UCSD-AML1 (cell line): ENCODE results near the gene SCG2.
A peak's percentile ranks its signal among the peaks of the same experiment; 100 is the strongest.

Source experiments
- DNase-seq: peaks from one replicate; lab custom pipeline; 2025; ENCODE audit not compliant: unreplicated experiment; lab: John Stamatoyannopoulos, UW

The SCG2 gene, protein sequence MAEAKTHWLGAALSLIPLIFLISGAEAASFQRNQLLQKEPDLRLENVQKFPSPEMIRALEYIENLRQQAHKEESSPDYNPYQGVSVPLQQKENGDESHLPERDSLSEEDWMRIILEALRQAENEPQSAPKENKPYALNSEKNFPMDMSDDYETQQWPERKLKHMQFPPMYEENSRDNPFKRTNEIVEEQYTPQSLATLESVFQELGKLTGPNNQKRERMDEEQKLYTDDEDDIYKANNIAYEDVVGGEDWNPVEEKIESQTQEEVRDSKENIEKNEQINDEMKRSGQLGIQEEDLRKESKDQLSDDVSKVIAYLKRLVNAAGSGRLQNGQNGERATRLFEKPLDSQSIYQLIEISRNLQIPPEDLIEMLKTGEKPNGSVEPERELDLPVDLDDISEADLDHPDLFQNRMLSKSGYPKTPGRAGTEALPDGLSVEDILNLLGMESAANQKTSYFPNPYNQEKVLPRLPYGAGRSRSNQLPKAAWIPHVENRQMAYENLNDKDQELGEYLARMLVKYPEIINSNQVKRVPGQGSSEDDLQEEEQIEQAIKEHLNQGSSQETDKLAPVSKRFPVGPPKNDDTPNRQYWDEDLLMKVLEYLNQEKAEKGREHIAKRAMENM

DNA sequence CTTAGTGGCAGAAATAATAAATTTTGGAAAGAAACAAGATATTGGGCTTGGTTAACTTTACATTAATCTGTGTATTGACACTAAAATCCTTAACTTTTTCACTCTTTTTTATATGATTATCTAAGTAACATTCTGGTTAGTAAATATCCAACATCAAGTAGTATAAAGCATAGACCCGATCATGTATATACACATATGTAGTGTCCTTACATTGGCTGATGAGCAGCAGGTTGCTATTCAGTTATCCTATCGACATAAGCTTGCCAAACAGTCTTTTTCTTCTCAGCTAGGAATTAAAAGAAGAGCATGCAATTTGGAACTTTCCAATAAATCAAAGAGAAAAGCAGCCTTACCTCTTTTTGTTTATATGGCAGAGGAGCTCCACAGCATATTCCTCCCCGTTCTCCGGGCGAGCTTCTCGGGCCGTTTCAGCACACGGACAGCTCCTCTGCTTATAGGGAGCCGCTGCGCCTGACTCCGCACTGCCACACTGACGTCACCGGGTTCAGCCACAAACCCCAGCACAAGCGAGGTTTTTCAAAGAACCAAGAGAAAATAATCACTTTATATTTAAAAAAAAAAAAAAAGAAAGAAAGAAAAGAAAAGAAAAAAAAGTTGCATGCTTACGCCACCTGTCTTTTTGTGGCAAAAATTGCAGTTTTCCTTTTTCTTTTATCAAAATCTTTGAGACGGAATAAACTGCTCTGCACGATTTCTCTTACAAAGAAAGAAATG lies at the start of gene SCG2:
TSS of gene SCG2 (minus strand) at position 430 of the 735 bp plus-strand sequence. CDS start 3,079 bp downstream, outside the sequence.
- DNase-seq: peak; percentile 43

DNA sequence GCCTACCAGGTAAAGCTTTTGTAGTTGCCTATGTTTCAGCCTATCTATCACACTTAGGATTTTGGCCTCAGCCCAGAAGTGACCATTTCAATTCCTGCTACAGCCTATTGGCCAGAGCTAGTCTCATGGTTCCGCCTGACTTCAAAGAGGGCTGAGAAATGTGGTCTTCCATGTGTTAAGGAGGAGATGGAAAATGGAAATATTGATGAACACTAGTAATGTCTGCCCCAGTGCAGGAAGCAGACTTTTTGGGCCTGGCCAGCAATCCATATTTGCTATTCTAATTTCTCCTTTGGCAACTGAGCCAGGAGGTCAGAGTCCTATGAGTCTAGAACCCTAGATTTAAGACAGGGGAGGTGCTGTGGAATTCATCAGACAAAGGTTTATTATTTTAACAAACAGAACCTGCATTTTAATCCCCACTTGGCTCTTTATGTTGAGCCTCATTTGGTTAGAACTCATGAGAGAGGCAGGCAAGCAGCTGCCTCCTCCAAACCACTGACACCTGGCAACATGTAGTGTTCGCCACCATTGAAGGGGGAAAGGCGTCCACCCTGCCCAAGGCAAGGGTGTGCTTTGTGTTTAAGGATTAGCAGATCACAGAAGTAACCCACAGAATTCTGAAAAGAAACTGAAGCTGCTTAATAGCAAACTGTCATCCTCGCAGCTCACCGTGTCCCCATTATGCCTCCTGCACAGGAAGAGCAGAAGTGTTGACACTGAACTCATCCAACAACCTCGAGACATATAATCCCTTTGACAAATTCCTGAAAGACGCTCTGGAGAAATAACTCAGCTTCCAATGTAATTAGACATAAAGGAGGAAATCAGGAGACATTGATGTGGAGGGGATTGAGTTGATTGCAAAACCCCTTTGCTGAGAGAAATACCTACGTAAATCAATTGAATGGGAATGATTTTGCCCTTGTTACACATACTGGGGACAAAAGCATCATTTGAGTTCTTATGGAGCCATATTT lies 47.7 kb upstream of the SCG2 start:
- DNase-seq: no peak

DNA sequence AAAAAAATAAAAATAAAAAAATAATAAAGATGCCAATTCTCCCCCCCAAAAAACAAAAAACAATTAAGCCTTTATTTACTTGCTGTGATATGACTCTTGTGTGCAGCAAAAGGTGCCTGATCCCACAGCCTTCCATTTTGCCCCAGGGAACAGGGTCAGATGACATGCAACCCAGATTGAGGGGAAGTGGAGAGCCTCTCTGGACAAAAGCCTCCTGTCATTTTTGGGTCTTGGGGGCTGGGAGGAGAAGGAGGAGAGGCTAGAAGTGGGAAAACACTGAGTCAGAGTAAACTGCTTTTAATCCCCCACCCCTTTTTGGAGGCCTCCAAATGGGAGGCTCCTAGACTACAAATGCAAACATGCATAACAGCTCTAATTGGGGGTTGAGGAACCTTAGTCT lies 46.6 kb upstream of the SCG2 start:
- no peak for DNase-seq

DNA sequence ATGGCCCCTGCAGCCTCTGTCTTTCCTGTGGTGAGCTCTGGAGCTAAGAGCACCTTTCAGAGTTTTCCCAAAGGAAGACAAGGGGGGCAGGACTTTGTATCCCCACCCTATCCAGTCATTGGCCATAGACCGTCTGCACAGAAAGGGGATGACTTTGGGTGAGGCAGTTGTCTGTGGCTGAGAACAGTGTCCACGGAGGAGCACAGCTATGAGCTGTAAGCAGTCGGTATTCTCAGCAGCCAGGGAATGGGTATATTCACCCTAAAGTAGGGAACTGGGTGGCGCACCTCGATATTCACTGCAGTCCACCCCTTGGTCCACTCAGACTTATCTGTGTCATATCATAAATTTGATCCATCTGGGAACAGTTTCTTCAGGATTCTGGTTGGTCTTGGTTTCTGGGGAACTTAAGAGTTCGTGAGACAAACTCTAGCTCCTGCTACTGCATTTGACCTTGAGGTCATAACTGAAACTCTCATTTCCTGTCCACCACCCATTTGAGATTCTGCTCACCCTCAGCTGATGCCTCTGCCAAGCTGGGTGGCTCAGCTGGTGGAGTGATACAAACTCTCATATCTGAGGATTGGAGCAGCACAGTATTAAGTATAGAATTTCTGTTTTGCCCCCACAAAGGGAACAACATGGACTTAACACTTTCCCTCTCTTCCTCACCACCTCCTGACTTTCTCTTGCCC lies 45.2 kb upstream of the SCG2 start:
- no peak for DNase-seq

DNA sequence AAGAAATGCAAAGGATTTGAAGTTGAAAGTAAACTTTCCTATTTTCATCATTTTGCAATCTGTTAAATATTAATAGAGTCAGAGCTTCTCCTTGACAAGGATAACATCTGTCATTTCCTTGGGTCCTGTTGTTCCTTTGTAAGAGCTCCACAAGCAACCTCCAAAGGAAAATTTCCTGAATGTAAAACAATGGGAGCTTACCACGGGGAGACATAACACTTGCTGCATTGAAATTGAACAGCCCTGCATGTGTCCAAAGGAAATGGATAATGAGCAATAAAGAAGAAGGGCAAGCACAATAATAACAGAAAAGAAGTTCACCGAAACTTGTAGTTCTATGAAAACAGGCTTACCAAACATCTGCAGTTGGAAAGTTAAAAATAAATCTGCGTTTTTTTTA lies 42.0 kb upstream of the SCG2 start:
- no peak for DNase-seq

DNA sequence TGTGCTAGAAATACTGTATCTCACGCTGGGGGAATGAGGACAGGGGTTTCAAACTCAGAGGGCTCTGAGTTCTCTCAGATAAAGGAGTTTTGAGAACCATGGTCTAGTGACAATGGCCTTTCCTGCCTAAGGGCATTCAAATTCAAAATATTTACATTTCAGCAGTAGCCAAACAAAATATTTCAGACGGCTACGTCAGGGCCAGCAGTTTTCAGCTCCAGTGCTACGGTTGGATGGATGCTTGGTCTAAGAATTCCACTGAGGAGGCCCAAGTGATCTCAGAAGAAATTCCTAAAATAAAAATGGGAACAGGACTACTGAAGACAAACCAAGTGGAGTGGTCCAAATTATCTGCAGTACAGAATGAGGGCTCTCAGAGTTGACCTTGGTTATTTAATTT lies 41.1 kb upstream of the SCG2 start:
- DNase-seq: no peak

DNA sequence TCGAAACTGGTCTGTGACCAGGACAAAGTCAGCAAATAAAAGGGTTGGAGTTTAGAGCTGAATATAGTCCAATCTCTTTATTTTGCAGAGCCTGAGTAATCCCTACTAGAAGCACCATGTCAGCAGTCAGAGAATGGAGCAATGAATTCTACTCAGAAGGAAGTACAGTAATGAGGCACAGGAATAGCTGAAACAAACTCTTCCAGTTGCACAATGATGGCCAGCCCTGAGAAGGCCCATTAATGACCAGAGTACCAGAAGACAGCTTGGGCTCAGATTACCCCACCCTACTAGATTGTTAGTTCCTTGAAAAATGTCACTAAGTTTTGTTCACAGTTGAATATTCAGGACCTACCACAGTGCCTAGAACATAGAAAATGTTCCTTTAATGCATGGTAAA lies 40.3 kb upstream of the SCG2 start:
- no peak for DNase-seq

DNA sequence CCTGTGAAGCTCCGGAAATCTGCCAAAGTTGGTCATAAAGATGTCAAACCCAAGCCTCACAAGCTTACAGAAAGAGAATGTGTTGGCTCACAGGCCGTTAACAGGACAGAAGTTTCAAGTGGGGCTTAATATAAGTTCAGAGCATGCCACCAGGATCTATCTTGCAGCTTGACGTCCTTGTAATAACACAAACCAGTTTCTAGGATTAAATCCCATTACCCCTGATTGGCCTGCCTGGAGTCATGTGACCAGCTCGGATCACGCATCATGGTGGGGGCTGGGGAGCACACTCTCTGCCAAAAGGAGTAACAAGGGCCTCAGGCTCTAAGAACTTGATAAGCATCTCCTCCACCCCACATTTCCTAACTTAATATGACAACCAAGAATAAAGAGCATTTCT lies 38.9 kb upstream of the SCG2 start:
- no peak for DNase-seq

DNA sequence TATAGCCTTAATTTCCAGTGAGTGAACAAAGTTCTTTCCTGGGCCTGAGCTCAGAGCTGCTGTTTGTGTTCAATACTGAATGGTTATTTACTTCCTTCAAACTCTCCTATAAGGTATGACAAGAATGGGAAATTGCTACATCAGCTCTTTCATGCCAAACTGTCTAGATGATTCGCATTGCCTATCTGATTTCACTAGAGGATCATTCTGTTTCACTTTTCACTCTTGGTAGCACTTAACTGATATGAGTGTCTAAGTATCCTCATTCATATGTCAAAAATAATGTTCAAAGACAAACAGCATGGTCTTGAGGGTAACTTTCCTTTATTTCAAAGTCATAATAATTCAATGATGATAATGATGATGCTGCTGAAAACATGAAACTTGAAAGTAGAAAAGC lies 32.9 kb upstream of the SCG2 start:
- no peak for DNase-seq

DNA sequence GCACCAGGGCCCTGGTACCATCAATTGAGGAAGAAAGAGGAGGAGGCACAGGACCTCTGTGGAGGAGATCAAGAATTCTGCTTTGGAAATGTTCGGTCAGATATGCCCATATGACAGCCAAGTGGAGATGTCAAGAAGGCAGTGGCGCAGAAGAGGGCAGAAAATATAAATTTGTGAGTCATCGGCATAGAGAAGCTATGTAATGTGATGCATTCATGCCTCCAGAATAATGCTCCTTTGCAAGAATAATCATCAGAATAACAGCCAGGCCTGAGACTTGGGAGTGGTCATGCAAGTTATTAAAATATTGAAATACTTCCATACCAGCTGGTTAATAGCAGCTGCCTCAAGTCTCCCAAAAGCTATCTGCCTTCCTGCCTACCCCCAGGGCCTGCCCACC lies 32.1 kb upstream of the SCG2 start:
- no peak for DNase-seq

DNA sequence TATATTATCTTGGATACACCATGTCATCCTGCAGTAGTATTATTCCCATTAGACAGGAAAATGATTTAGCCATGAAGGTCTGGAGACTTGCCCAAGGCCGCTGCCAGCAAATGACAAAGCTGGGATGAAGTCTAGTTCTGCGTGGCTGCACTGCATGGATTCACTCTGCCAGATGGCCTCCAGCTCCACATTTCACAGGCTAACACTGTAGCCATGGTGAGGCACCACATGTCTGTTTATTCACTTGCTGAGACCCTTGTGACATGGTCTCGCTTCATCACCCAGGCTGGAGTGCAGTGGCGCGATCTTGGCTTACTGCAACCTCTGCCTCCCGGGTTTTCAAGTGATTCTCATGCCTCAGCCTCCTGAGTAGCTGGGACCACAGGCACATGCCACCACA lies 31.5 kb upstream of the SCG2 start:
- DNase-seq: no peak

DNA sequence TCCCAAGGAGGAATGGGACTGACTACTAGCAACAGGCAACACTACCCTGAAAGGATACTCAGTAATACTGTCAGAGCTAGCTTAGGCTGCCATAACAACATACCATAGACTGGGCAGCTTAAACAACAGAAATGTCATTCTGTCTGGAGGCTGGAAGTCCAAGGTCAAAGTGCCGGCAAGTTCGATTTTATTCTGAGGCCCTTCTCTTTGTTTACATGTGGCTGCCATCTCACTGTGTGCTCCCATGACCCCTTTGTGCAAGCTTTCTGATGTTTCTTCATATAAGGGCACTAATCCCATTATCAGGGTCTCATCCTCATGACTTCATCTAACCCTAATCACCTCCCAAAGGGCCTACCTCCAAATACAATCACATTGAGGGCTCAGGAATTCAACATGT lies 30.7 kb upstream of the SCG2 start:
- DNase-seq: no peak

DNA sequence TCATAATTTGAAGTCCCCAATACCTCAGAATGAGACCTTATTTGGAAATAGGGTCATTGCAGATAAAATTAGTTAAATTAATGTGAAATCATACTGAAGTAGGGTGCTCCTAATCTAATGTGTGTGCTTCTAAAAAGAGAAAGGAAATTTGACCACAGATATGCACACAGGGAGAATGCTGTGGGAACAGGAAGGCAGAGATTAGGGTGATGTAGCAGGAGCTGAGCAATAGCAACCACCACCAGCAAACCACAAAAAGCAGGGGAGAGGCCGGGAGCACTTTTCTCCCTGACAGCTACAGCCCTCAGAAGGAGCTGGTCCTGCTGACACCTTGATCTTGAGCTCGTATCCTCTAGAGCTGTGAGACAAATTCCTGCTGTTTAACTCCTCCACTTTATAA lies 24.6 kb upstream of the SCG2 start:
- no peak for DNase-seq

DNA sequence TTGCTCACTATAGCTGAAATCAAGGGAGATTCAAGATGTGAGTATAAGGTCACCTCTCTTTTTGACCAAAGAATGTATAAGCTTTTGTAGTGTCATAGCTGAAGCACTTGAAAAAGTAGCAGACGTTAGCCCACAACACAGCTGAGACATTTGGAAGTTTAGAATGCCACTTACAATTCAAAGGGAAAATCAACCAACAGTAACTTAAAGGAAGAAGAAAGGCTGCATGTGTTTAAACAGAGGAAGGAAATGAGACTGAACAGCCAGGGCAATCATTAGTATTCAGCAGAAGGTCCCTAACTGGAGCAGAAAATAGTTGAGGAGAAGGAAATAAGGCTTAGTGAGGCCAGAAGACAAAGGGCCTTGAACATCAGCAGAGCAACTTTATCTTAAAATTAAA lies 23.5 kb upstream of the SCG2 start:
- DNase-seq: no peak

DNA sequence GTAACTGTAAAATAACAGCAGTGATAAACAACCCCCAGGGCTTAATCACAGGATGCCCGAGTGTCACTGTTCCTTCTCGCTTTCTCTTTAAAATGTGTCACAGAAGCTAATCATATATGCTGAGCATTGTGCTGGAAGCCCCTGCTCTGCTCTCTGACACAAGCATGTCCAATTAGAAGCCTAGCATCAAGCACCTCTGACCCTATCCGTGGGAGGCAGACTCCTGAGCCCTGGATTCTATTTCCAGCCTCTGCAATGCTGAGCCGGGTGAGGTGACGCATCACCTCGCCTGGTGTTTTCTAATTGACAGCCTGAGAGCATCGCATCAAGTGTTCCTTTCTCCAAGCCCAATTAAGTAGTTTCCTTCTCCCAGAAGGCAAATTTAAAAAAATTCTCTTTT lies 19.7 kb upstream of the SCG2 start:
- DNase-seq: no peak

DNA sequence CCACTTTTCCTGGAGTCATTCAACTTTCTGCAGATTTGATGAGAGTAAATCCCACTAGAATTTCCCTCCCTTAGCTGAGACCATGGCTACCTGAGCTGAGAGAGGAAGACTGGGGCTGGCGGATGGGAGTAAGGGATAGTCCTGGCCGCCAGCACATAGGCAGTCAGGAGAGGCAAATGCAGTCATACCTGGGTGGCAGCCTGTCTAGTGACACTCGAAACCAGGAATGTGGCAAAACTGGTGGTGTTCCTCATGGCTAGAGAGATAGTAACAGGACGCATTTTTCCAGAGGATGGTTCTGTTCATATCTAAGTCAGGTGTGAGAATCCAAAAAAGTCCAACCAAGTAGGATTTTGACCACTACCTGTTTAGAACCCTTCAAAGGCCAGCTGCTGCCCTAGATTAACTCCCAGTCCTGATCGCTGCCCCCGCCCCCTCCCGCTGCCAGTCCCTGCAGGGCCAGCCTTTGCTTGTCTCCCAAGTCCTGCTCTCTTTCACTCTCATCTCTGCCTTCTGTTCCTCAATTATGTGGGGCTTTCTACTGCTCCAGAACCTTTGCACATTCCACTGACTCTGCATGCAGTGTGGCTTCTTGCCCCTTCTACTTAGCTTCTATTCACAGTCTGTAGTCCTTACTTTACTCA lies 17.4 kb upstream of the SCG2 start:
- no peak for DNase-seq

DNA sequence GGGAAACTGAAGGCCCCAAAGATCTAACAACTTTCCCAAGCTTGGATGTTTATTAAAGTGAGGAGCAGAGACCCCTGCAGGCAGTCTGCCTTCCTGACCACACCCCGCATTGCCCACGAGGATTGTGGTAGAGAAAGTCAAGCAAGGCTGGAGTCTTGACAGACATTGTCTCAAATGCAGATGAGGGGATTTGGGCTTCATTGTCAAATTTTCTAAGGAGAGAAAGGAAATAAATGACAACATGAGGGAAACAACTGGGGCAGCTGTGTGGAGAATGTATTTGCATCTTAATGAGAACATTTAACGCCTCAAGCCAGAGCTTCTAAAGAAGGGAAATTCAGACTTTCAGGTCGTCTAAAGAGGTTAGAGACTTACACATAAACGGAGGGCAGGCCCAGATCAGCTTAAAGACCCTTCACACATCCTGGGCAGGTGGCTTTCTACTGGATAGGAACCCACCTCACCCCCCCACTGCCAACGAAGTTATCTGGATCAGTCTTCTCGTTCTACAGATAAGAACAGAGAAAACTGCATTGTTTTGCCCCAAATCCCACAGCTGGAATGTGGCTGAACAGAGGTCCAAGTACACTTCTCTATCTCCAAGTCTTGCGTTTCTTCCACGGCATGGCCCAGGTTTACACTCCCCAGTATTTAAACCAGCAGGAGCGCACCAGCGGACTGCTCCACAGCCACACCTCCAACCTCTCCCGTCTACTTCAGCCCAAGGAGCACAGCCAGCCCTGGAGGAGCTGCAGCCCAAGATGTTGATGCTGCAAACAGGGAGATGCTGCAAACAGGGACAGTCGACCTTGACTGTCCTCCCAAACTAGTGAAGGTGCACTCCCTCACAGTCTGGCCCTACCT lies 16.2 kb upstream of the SCG2 start:
- DNase-seq: no peak

DNA sequence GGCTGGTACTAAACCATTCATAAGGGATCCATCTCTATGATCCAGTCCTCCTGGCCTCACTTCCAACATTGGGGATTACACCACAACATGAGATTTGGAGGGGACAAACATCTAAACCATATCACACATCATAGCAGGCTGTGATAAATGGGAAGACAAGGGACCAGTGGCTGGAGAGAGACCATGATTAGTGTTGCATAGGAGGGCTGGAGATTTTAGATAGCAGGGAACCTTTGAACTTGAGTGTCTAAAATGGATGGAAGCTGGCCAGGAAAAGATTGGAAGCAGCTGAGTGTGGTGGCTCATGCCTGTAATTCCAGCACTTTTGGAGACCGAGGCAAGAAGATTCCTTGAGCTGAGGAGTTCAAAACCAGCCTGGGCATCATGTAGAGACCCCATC lies 12.4 kb upstream of the SCG2 start:
- no peak for DNase-seq
